Anterior cingulate cortex (tissue), 58 donors: ENCODE measurements around the gene ICAM1.
"Not testable (repeated sequence)": the region's sequence is repeated elsewhere in the genome, so short reads cannot be mapped to it uniquely, and the experiment has no call there.

ENCODE experiments used
- DNase-seq, 58 donors: peaks; one replicate each; lab custom pipeline; 2025; lab: John Stamatoyannopoulos, UW

ICAM1 gene

GRCh38 chr19:10271543-10272086 lies 695 bp downstream of the ICAM1 start:
- peak in 1 of 58 donors; percentile 27 for DNase-seq

- DNase-seq = no peak
Observed at GRCh38 chr19:10274589-10274988, 3.7 kb downstream of the ICAM1 start.

GRCh38 chr19:10277795-10278589 lies 7.1 kb downstream of the ICAM1 start:
- DNase-seq = no peak

GRCh38 chr19:10278935-10279334 lies 8.0 kb downstream of the ICAM1 start:
- no peak for DNase-seq

- no peak for DNase-seq
Observed at GRCh38 chr19:10279737-10280442, 9.0 kb downstream of the ICAM1 start.

- DNase-seq = not testable (repeated sequence)
Observed at GRCh38 chr19:10282043-10282442, 11.1 kb downstream of the ICAM1 start.

GRCh38 chr19:10283301-10284064 lies 12.6 kb downstream of the ICAM1 start:
- DNase-seq = no peak

GRCh38 chr19:10284065-10284959 lies 13.4 kb downstream of the ICAM1 start:
- no peak for DNase-seq

GRCh38 chr19:10284960-10285278 lies 14.0 kb downstream of the ICAM1 start:
- DNase-seq = no peak

- no peak for DNase-seq
Observed at GRCh38 chr19:10285393-10285792, 14.5 kb downstream of the ICAM1 start.

GRCh38 chr19:10286803-10287737 lies 16.1 kb downstream of the ICAM1 start, which contains the start of gene ICAM4:
Gene ICAM4 (plus strand): TSS chr19:10286955. CDS start chr19:10287013, 58 bp downstream.
- peak in 1 of 58 donors; percentile 5 for DNase-seq

GRCh38 chr19:10288662-10289166 lies 17.8 kb downstream of the ICAM1 start:
- DNase-seq = peak in 27 of 58 donors; percentile 8 to 62 (median 35)

- DNase-seq = peak in 33 of 58 donors; percentile 11 to 86 (median 50)
Observed at GRCh38 chr19:10289167-10289835, 18.4 kb downstream of the ICAM1 start.

GRCh38 chr19:10289836-10290356 lies 19.0 kb downstream of the ICAM1 start, which contains the start of gene ICAM5:
Gene ICAM5 (plus strand): TSS chr19:10289952. CDS start chr19:10290044, 92 bp downstream.
- DNase-seq = peak in 37 of 58 donors; percentile 11 to 86 (median 45)

GRCh38 chr19:10290357-10290875 lies 19.5 kb downstream of the ICAM1 start:
- peak in 6 of 58 donors; percentile 3 to 49 (median 25) for DNase-seq

- DNase-seq = peak in 32 of 58 donors; percentile 7 to 68 (median 19)
Observed at GRCh38 chr19:10290876-10291553, 20.1 kb downstream of the ICAM1 start.
